ENCODE results near the gene TMEM97.
"Not testable (repeated sequence)": the region's sequence is repeated elsewhere in the genome, so short reads cannot be mapped to it uniquely, and the experiment has no call there.

Gene TMEM97

GRCh38 chr17:28334666-28335200 lies 15.7 kb downstream of the TMEM97 start:
- Mint-ChIP-seq H3K9me3 (no peaks in the 10 kb centered on the region), H3K27ac (ENCODE audit: low read depth) (peak overlapping the region; percentile 94), H3K4me3 (peak overlapping the region; percentile 91), H3K27me3 (no peaks in the 10 kb centered on the region), H3K36me3 (ENCODE audit: insufficient read depth) (peaks cover 15% of the 10 kb centered on the region), H3K4me1 (peaks cover 50% of the 10 kb centered on the region)
- ATAC-seq (replicated peaks; ENCODE audit: extremely low read depth, poor library complexity, severe bottlenecking) (peak; percentile 3), DNase-seq (ENCODE audit: low spot score in 2 of 2) (no peak)

GRCh38 chr17:28335201-28335958 lies 16.4 kb downstream of the TMEM97 start, which contains the start of the genes IFT20 and TNFAIP1:
TSS of gene IFT20 (minus strand) at chr17:28335472. CDS start at chr17:28331985, 3,487 bp downstream.
TSS of gene TNFAIP1 (plus strand) at chr17:28335761. CDS start at chr17:28339522, 3,761 bp downstream.
- H3K27me3 Mint-ChIP-seq = no peaks in the 10 kb centered on the region
- H3K4me3 Mint-ChIP-seq = peak within 1 kb of the TSS; percentile 91
- H3K27ac Mint-ChIP-seq (ENCODE audit: low read depth) = peak within 1 kb of the TSS; percentile 94

GRCh38 chr17:28335959-28336871 lies 17.2 kb downstream of the TMEM97 start:
- peak overlapping the region; percentile 91 for H3K4me3 Mint-ChIP-seq
- H3K9me3 Mint-ChIP-seq = no peaks in the 10 kb centered on the region
- no peak for DNase-seq (ENCODE audit: low spot score in 2 of 2)
- no peaks in the 10 kb centered on the region for H3K27me3 Mint-ChIP-seq
- H3K4me1 Mint-ChIP-seq = peaks cover 50% of the 10 kb centered on the region
- ATAC-seq (replicated peaks; ENCODE audit: extremely low read depth, poor library complexity, severe bottlenecking) = no peak
- peaks cover 22% of the 10 kb centered on the region for H3K36me3 Mint-ChIP-seq (ENCODE audit: insufficient read depth)
- H3K27ac Mint-ChIP-seq (ENCODE audit: low read depth) = peak overlapping the region; percentile 94

More at GRCh38 chr17:28335201-28335958, 16.4 kb downstream of the TMEM97 start, which contains the start of the genes IFT20 and TNFAIP1:
- DNase-seq (ENCODE audit: low spot score in 2 of 2) = peak; percentile 87 to 98
- ATAC-seq (replicated peaks; ENCODE audit: extremely low read depth, poor library complexity, severe bottlenecking) = peak; percentile 97
- peaks cover 17% of the 10 kb centered on the region for H3K36me3 Mint-ChIP-seq (ENCODE audit: insufficient read depth)
- H3K9me3 Mint-ChIP-seq = no peaks in the 10 kb centered on the region
- H3K4me1 Mint-ChIP-seq = peaks cover 50% of the 10 kb centered on the region

GRCh38 chr17:28338056-28338768 lies 19.2 kb downstream of the TMEM97 start:
- Mint-ChIP-seq H3K4me3 (no peak overlapping the region), H3K9me3 (no peaks in the 10 kb centered on the region), H3K27ac (ENCODE audit: low read depth) (no peak overlapping the region), H3K4me1 (peaks cover 38% of the 10 kb centered on the region), H3K27me3 (no peaks in the 10 kb centered on the region), H3K36me3 (ENCODE audit: insufficient read depth) (peaks cover 24% of the 10 kb centered on the region)
- ATAC-seq (replicated peaks; ENCODE audit: extremely low read depth, poor library complexity, severe bottlenecking) (no peak), DNase-seq (ENCODE audit: low spot score in 2 of 2) (no peak)

- Mint-ChIP-seq H3K4me1 (peaks cover 36% of the 10 kb centered on the region), H3K36me3 (ENCODE audit: insufficient read depth) (peaks cover 25% of the 10 kb centered on the region)
- not testable (repeated sequence) for ATAC-seq (replicated peaks; ENCODE audit: extremely low read depth, poor library complexity, severe bottlenecking); H3K9me3 Mint-ChIP-seq; H3K27ac Mint-ChIP-seq (ENCODE audit: low read depth); H3K4me3 Mint-ChIP-seq; DNase-seq (ENCODE audit: low spot score in 2 of 2); H3K27me3 Mint-ChIP-seq
These were observed 19.8 kb downstream of the TMEM97 start for GRCh38 chr17:28338769-28339212.

GRCh38 chr17:28339431-28339830 lies 20.4 kb downstream of the TMEM97 start:
- no peak for DNase-seq (ENCODE audit: low spot score in 2 of 2)
- no peak overlapping the region for H3K4me3 Mint-ChIP-seq
- no peaks in the 10 kb centered on the region for H3K9me3 Mint-ChIP-seq
- no peak overlapping the region for H3K27ac Mint-ChIP-seq (ENCODE audit: low read depth)
- no peaks in the 10 kb centered on the region for H3K27me3 Mint-ChIP-seq
- peaks cover 30% of the 10 kb centered on the region for H3K4me1 Mint-ChIP-seq
- peaks cover 28% of the 10 kb centered on the region for H3K36me3 Mint-ChIP-seq (ENCODE audit: insufficient read depth)
- ATAC-seq (replicated peaks; ENCODE audit: extremely low read depth, poor library complexity, severe bottlenecking) = no peak

- no peak for DNase-seq (ENCODE audit: low spot score in 2 of 2)
- H3K27ac Mint-ChIP-seq (ENCODE audit: low read depth) = no peak overlapping the region
- no peaks in the 10 kb centered on the region for H3K9me3 Mint-ChIP-seq
- H3K36me3 Mint-ChIP-seq (ENCODE audit: insufficient read depth) = peaks cover 22% of the 10 kb centered on the region
- H3K4me1 Mint-ChIP-seq = peaks cover 21% of the 10 kb centered on the region
- no peak overlapping the region for H3K4me3 Mint-ChIP-seq
- ATAC-seq (replicated peaks; ENCODE audit: extremely low read depth, poor library complexity, severe bottlenecking) = no peak
- no peaks in the 10 kb centered on the region for H3K27me3 Mint-ChIP-seq
These were observed 21.4 kb downstream of the TMEM97 start for GRCh38 chr17:28340374-28340773.

- Mint-ChIP-seq H3K27ac (ENCODE audit: low read depth) (no peak overlapping the region), H3K36me3 (ENCODE audit: insufficient read depth) (peaks cover 21% of the 10 kb centered on the region), H3K4me1 (peaks cover 12% of the 10 kb centered on the region), H3K27me3 (no peaks in the 10 kb centered on the region), H3K9me3 (no peaks in the 10 kb centered on the region), H3K4me3 (no peak overlapping the region)
- DNase-seq (ENCODE audit: low spot score in 2 of 2) (no peak), ATAC-seq (replicated peaks; ENCODE audit: extremely low read depth, poor library complexity, severe bottlenecking) (no peak)
These were observed 22.5 kb downstream of the TMEM97 start for GRCh38 chr17:28341516-28341915.

GRCh38 chr17:28342313-28342712 lies 23.3 kb downstream of the TMEM97 start:
- Mint-ChIP-seq H3K36me3 (ENCODE audit: insufficient read depth) (peaks cover 25% of the 10 kb centered on the region), H3K4me3 (no peak overlapping the region), H3K27me3 (no peaks in the 10 kb centered on the region), H3K4me1 (peaks cover 6% of the 10 kb centered on the region), H3K9me3 (no peaks in the 10 kb centered on the region), H3K27ac (ENCODE audit: low read depth) (no peak overlapping the region)
- DNase-seq (ENCODE audit: low spot score in 2 of 2) = no peak
- ATAC-seq (replicated peaks; ENCODE audit: extremely low read depth, poor library complexity, severe bottlenecking) = no peak

- DNase-seq (ENCODE audit: low spot score in 2 of 2) (no peak), ATAC-seq (replicated peaks; ENCODE audit: extremely low read depth, poor library complexity, severe bottlenecking) (no peak)
- H3K27ac Mint-ChIP-seq (ENCODE audit: low read depth) = no peak overlapping the region
- H3K4me1 Mint-ChIP-seq = no peaks in the 10 kb centered on the region
- H3K4me3 Mint-ChIP-seq = no peak overlapping the region
- H3K27me3 Mint-ChIP-seq = no peaks in the 10 kb centered on the region
- peaks cover 29% of the 10 kb centered on the region for H3K36me3 Mint-ChIP-seq (ENCODE audit: insufficient read depth)
- H3K9me3 Mint-ChIP-seq = no peaks in the 10 kb centered on the region
These were observed 24.5 kb downstream of the TMEM97 start for GRCh38 chr17:28343491-28343932.

- Mint-ChIP-seq H3K27me3 (no peaks in the 10 kb centered on the region), H3K4me3 (no peak overlapping the region), H3K27ac (ENCODE audit: low read depth) (no peak overlapping the region), H3K9me3 (no peaks in the 10 kb centered on the region), H3K4me1 (no peaks in the 10 kb centered on the region), H3K36me3 (ENCODE audit: insufficient read depth) (peaks cover 33% of the 10 kb centered on the region)
- DNase-seq (ENCODE audit: low spot score in 2 of 2) (no peak), ATAC-seq (replicated peaks; ENCODE audit: extremely low read depth, poor library complexity, severe bottlenecking) (no peak)
These were observed 25.0 kb downstream of the TMEM97 start for GRCh38 chr17:28344011-28344410.

- ATAC-seq (replicated peaks; ENCODE audit: extremely low read depth, poor library complexity, severe bottlenecking) (no peak), DNase-seq (ENCODE audit: low spot score in 2 of 2) (no peak)
- Mint-ChIP-seq H3K36me3 (ENCODE audit: insufficient read depth) (peaks cover 33% of the 10 kb centered on the region), H3K4me3 (no peak overlapping the region), H3K27me3 (no peaks in the 10 kb centered on the region), H3K4me1 (no peaks in the 10 kb centered on the region), H3K27ac (ENCODE audit: low read depth) (no peak overlapping the region), H3K9me3 (no peaks in the 10 kb centered on the region)
These were observed 25.5 kb downstream of the TMEM97 start for GRCh38 chr17:28344435-28344901.

All from central memory CD8-positive, alpha-beta T cell (primary cell).